ENCODE measurements around the gene SYCE1L.

The SYCE1L gene

GRCh38 chr16:77206533-77206932, 7.3 kb downstream of the SYCE1L start:
- Histone ChIP-seq H4K8ac (ENCODE audit: low read depth, low read length) (no peak overlapping the region), H3K9ac (ENCODE audit: low read depth, low read length, poor library complexity) (no peak overlapping the region), H2AK5ac (ENCODE audit: low read depth, low read length) (no peak overlapping the region), H3K36me3 (replicated peaks in 1 of 2; ENCODE audit: control insufficient read depth in 2 of 2, insufficient read depth in 2 of 2, low read length in 2 of 2) (peaks cover 0 to under 1% of the 10 kb centered on the region in 2 donors), H3K79me1 (ENCODE audit: low read depth, low read length) (no peaks in the 10 kb centered on the region), H2BK5ac (ENCODE audit: low read length) (no peak overlapping the region), H3K23ac (ENCODE audit: low read depth, low read length, poor library complexity) (no peak overlapping the region), H3K27ac (replicated peaks; ENCODE audit: low read length) (no peak overlapping the region), H2BK15ac (ENCODE audit: low read length) (no peak overlapping the region), H3K4me2 (ENCODE audit: insufficient read depth, low read length, poor library complexity, severe bottlenecking) (no peak overlapping the region), H3K4ac (ENCODE audit: low read length) (no peak overlapping the region), H3K4me3 (ENCODE audit: low read length in 2 of 2) (no peak overlapping the region), H4K91ac (ENCODE audit: low read depth, low read length, poor library complexity) (no peak overlapping the region), H3K27me3 (ENCODE audit: control insufficient read depth in 3 of 3, insufficient read depth in 3 of 3, low read depth in 1 of 3, low read length in 3 of 3) (no peaks in the 10 kb centered on the region), H2BK120ac (ENCODE audit: low read depth, low read length) (no peak overlapping the region), H3K4me1 (ENCODE audit: control insufficient read depth in 2 of 2, insufficient read depth in 1 of 2, low read depth in 1 of 2, low read length in 2 of 2) (peaks cover 4 to 15% of the 10 kb centered on the region in 2 donors), H2BK12ac (ENCODE audit: low read length) (no peak overlapping the region), H3K18ac (ENCODE audit: low read length) (no peak overlapping the region), H2AFZ (ENCODE audit: low read length) (peak overlapping the region; percentile 54), H3K9me3 (replicated peaks in 1 of 2; ENCODE audit: control insufficient read depth in 2 of 2, insufficient read depth in 1 of 2, low read depth in 1 of 2, low read length in 2 of 2) (peaks cover 0 to 1% of the 10 kb centered on the region in 2 donors), H3K14ac (ENCODE audit: low read length) (no peak overlapping the region)
- no CpG with 5 or more reads among the region's 2 CpGs for WGBS, 2 donors (ENCODE audit: extremely low coverage in 2 of 2, insufficient read length in 2 of 2, insufficient replicate concordance in 1 of 2)
- DNase-seq (ENCODE audit: low spot score) = no peak

- Histone ChIP-seq H3K4me2 (ENCODE audit: insufficient read depth, low read length, poor library complexity, severe bottlenecking) (no peak overlapping the region), H2BK5ac (ENCODE audit: low read length) (no peak overlapping the region), H3K23ac (ENCODE audit: low read depth, low read length, poor library complexity) (no peak overlapping the region), H4K91ac (ENCODE audit: low read depth, low read length, poor library complexity) (no peak overlapping the region), H2BK15ac (ENCODE audit: low read length) (no peak overlapping the region), H3K14ac (ENCODE audit: low read length) (no peak overlapping the region), H4K8ac (ENCODE audit: low read depth, low read length) (no peak overlapping the region), H2AFZ (ENCODE audit: low read length) (no peak overlapping the region), H3K27ac (replicated peaks; ENCODE audit: low read length) (no peak overlapping the region), H2BK12ac (ENCODE audit: low read length) (no peak overlapping the region), H3K79me1 (ENCODE audit: low read depth, low read length) (no peaks in the 10 kb centered on the region), H3K4me1 (ENCODE audit: control insufficient read depth in 2 of 2, insufficient read depth in 1 of 2, low read depth in 1 of 2, low read length in 2 of 2) (peaks cover 9 to 15% of the 10 kb centered on the region in 2 donors), H3K4ac (ENCODE audit: low read length) (no peak overlapping the region), H3K27me3 (ENCODE audit: control insufficient read depth in 3 of 3, insufficient read depth in 3 of 3, low read depth in 1 of 3, low read length in 3 of 3) (no peaks in the 10 kb centered on the region), H3K36me3 (replicated peaks in 1 of 2; ENCODE audit: control insufficient read depth in 2 of 2, insufficient read depth in 2 of 2, low read length in 2 of 2) (no peaks in the 10 kb centered on the region), H2AK5ac (ENCODE audit: low read depth, low read length) (no peak overlapping the region), H3K18ac (ENCODE audit: low read length) (no peak overlapping the region), H2BK120ac (ENCODE audit: low read depth, low read length) (no peak overlapping the region), H3K9ac (ENCODE audit: low read depth, low read length, poor library complexity) (no peak overlapping the region), H3K9me3 (replicated peaks in 1 of 2; ENCODE audit: control insufficient read depth in 2 of 2, insufficient read depth in 1 of 2, low read depth in 1 of 2, low read length in 2 of 2) (peaks cover 0 to 4% of the 10 kb centered on the region in 2 donors), H3K4me3 (ENCODE audit: low read length in 2 of 2) (no peak overlapping the region)
- no CpG with 5 or more reads among the region's 5 CpGs for WGBS, 2 donors (ENCODE audit: extremely low coverage in 2 of 2, insufficient read length in 2 of 2, insufficient replicate concordance in 1 of 2)
- no peak for DNase-seq (ENCODE audit: low spot score)
Measured at GRCh38 chr16:77207030-77207429, 7.8 kb downstream of the SYCE1L start.

GRCh38 chr16:77208382-77208781, 9.2 kb downstream of the SYCE1L start:
- Histone ChIP-seq H3K79me1 (ENCODE audit: low read depth, low read length) (no peaks in the 10 kb centered on the region), H2AFZ (ENCODE audit: low read length) (no peak overlapping the region), H3K4me3 (ENCODE audit: low read length in 2 of 2) (no peak overlapping the region), H3K4me2 (ENCODE audit: insufficient read depth, low read length, poor library complexity, severe bottlenecking) (no peak overlapping the region), H2BK15ac (ENCODE audit: low read length) (no peak overlapping the region), H3K27ac (replicated peaks; ENCODE audit: low read length) (no peak overlapping the region), H2BK120ac (ENCODE audit: low read depth, low read length) (no peak overlapping the region), H2BK5ac (ENCODE audit: low read length) (no peak overlapping the region), H3K9me3 (replicated peaks in 1 of 2; ENCODE audit: control insufficient read depth in 2 of 2, insufficient read depth in 1 of 2, low read depth in 1 of 2, low read length in 2 of 2) (peaks cover 0 to 4% of the 10 kb centered on the region in 2 donors), H2BK12ac (ENCODE audit: low read length) (no peak overlapping the region), H3K4ac (ENCODE audit: low read length) (no peak overlapping the region), H4K91ac (ENCODE audit: low read depth, low read length, poor library complexity) (no peak overlapping the region), H3K23ac (ENCODE audit: low read depth, low read length, poor library complexity) (no peak overlapping the region), H3K36me3 (replicated peaks in 1 of 2; ENCODE audit: control insufficient read depth in 2 of 2, insufficient read depth in 2 of 2, low read length in 2 of 2) (no peaks in the 10 kb centered on the region), H2AK5ac (ENCODE audit: low read depth, low read length) (no peak overlapping the region), H3K14ac (ENCODE audit: low read length) (no peak overlapping the region), H3K27me3 (ENCODE audit: control insufficient read depth in 3 of 3, insufficient read depth in 3 of 3, low read depth in 1 of 3, low read length in 3 of 3) (no peaks in the 10 kb centered on the region), H4K8ac (ENCODE audit: low read depth, low read length) (no peak overlapping the region), H3K18ac (ENCODE audit: low read length) (no peak overlapping the region), H3K4me1 (ENCODE audit: control insufficient read depth in 2 of 2, insufficient read depth in 1 of 2, low read depth in 1 of 2, low read length in 2 of 2) (peaks cover 12 to 15% of the 10 kb centered on the region in 2 donors), H3K9ac (ENCODE audit: low read depth, low read length, poor library complexity) (no peak overlapping the region)
- no CpG with 5 or more reads among the region's 3 CpGs for WGBS, 2 donors (ENCODE audit: extremely low coverage in 2 of 2, insufficient read length in 2 of 2, insufficient replicate concordance in 1 of 2)
- DNase-seq (ENCODE audit: low spot score) = no peak

GRCh38 chr16:77211880-77212740, 12.9 kb downstream of the SYCE1L start:
- H2BK5ac ChIP-seq (ENCODE audit: low read length) = peak overlapping the region; percentile 83
- no peak overlapping the region for H2BK120ac ChIP-seq (ENCODE audit: low read depth, low read length)
- H3K23ac ChIP-seq (ENCODE audit: low read depth, low read length, poor library complexity) = peak overlapping the region; percentile 96
- H3K79me1 ChIP-seq (ENCODE audit: low read depth, low read length) = no peaks in the 10 kb centered on the region
- peak overlapping the region; percentile 99 for H3K18ac ChIP-seq (ENCODE audit: low read length)
- H2AK5ac ChIP-seq (ENCODE audit: low read depth, low read length) = peak overlapping the region; percentile 12
- H4K91ac ChIP-seq (ENCODE audit: low read depth, low read length, poor library complexity) = no peak overlapping the region
- peak overlapping the region; percentile 19 for H4K8ac ChIP-seq (ENCODE audit: low read depth, low read length)
- peak overlapping the region; percentile 82 for H2AFZ ChIP-seq (ENCODE audit: low read length)
- H3K27me3 ChIP-seq (ENCODE audit: control insufficient read depth in 3 of 3, insufficient read depth in 3 of 3, low read depth in 1 of 3, low read length in 3 of 3) = no peaks in the 10 kb centered on the region
- H3K4ac ChIP-seq (ENCODE audit: low read length) = no peak overlapping the region
- peak overlapping the region; percentile 97 for H3K14ac ChIP-seq (ENCODE audit: low read length)
- H3K4me3 ChIP-seq (ENCODE audit: low read length in 2 of 2) = peak overlapping the region; percentile 29 to 87
- peak overlapping the region; percentile 42 for H2BK15ac ChIP-seq (ENCODE audit: low read length)
- no CpG with 5 or more reads among the region's 66 CpGs for WGBS, 2 donors (ENCODE audit: extremely low coverage in 2 of 2, insufficient read length in 2 of 2, insufficient replicate concordance in 1 of 2)
- peaks cover 6 to 10% of the 10 kb centered on the region in 2 donors for H3K4me1 ChIP-seq (ENCODE audit: control insufficient read depth in 2 of 2, insufficient read depth in 1 of 2, low read depth in 1 of 2, low read length in 2 of 2)
- H2BK12ac ChIP-seq (ENCODE audit: low read length) = peak overlapping the region; percentile 18
- peak overlapping the region; percentile 82 for H3K27ac ChIP-seq (replicated peaks; ENCODE audit: low read length)
- peak overlapping the region; percentile 73 for H3K4me2 ChIP-seq (ENCODE audit: insufficient read depth, low read length, poor library complexity, severe bottlenecking)
- peak overlapping the region; percentile 95 for H3K9ac ChIP-seq (ENCODE audit: low read depth, low read length, poor library complexity)
- H3K9me3 ChIP-seq (replicated peaks in 1 of 2; ENCODE audit: control insufficient read depth in 2 of 2, insufficient read depth in 1 of 2, low read depth in 1 of 2, low read length in 2 of 2) = peaks cover 1 to 4% of the 10 kb centered on the region in 2 donors
- peak; percentile 59 for DNase-seq (ENCODE audit: low spot score)
- H3K36me3 ChIP-seq (replicated peaks in 1 of 2; ENCODE audit: control insufficient read depth in 2 of 2, insufficient read depth in 2 of 2, low read length in 2 of 2) = no peaks in the 10 kb centered on the region
